IMR-90 (cell line): ENCODE measurements around the gene TIRAP. TPM values are rescaled to one million over a fixed set of nuclear protein-coding genes. Genes with fewer than 3 reads are reported as not detected.

Experiments
- ATAC-seq: fragments of 200-7000 bp; cut with Tn5 transposase; 2 replicates; pipeline ENCODE4 v1.9.1; 2020; ENCODE audit warnings: low read depth, mild to moderate bottlenecking, moderate library complexity
- BruUV-seq: library from RNA; stranded (reverse); fragments of 400-500 nt; replicated peaks from 2 replicates; lab custom pipeline; 2021; lab: Mats Ljungman, UMichigan
- CTCF ChIA-PET: fragments of 300-600 bp; formaldehyde crosslinking; extraction: SDS; loops from one replicate; lab custom pipeline; 2021; ENCODE audit warnings: antibody characterized with exemption; lab: Yijun Ruan, JAX
- POLR2A ChIA-PET: fragments of 300-600 bp; sonication (Branson Sonifier 250); formaldehyde crosslinking; loops from one replicate; lab custom pipeline; 2022; ENCODE audit warnings: antibody characterized with exemption; ENCODE audit not compliant: unreplicated experiment; lab: Charles Lee
- DNase-seq: peaks from one replicate; pipeline ENCODE4 v3.0.0; 2013
- H2AFZ ChIP-seq: replicated peaks from 2 replicates; pipeline ENCODE3; 2013; ENCODE audit warnings: low read length, mild to moderate bottlenecking; ENCODE audit not compliant: poor library complexity
- H2AK5ac ChIP-seq: 2 replicates; pipeline ENCODE4 v1.6.1; 2013; ENCODE audit warnings: low read depth, low read length, inconsistent platforms
- H2AK9ac ChIP-seq: replicated peaks from 2 replicates; pipeline ENCODE3; 2013; ENCODE audit warnings: mild to moderate bottlenecking, low read depth, low read length, moderate library complexity; ENCODE audit not compliant: poor library complexity
- H2BK120ac ChIP-seq: 2 replicates; pipeline ENCODE4 v1.6.1; 2013; ENCODE audit warnings: low read depth, low read length, inconsistent platforms
- H2BK15ac ChIP-seq: 3 replicates; pipeline ENCODE4 v1.6.1; 2013; ENCODE audit warnings: low read depth, low read length, inconsistent platforms
- H2BK20ac ChIP-seq: 2 replicates; pipeline ENCODE4 v1.6.1; 2013; ENCODE audit warnings: low read depth, mild to moderate bottlenecking, inconsistent platforms, low read length, moderate library complexity
- H2BK5ac ChIP-seq: 2 replicates; pipeline ENCODE4 v1.6.1; 2013; ENCODE audit warnings: mild to moderate bottlenecking, low read depth, low read length, inconsistent platforms; ENCODE audit not compliant: poor library complexity, severe bottlenecking
- H3K14ac ChIP-seq: replicated peaks from 2 replicates; pipeline ENCODE4 v1.6.1; 2013; ENCODE audit warnings: low read depth, low read length, inconsistent platforms
- H3K18ac ChIP-seq: 2 replicates; pipeline ENCODE4 v1.6.1; 2013; ENCODE audit warnings: low read depth, low read length, control low read depth
- H3K23ac ChIP-seq: 2 replicates; pipeline ENCODE4 v1.6.1; 2013; ENCODE audit warnings: low read depth, low read length, inconsistent platforms
- H3K27ac ChIP-seq: 2 replicates; pipeline ENCODE4 v1.5.1; 2013; ENCODE audit warnings: mild to moderate bottlenecking, control low read depth, low read length; ENCODE audit not compliant: insufficient read depth
- H3K27me3 ChIP-seq: 2 replicates; pipeline ENCODE4 v1.6.1; 2013; ENCODE audit warnings: low read length; ENCODE audit not compliant: control insufficient read depth, insufficient read depth
- H3K36me3 ChIP-seq: 2 replicates; pipeline ENCODE4 v1.6.1; 2013; ENCODE audit warnings: low read length, mixed read lengths; ENCODE audit not compliant: control insufficient read depth, insufficient read depth
- H3K4ac ChIP-seq: 2 replicates; pipeline ENCODE4 v1.6.1; 2013; ENCODE audit warnings: low read depth, low read length, inconsistent platforms
- H3K4me1 ChIP-seq: 2 replicates; pipeline ENCODE4 v1.6.1; 2013; ENCODE audit warnings: low read length, mixed read lengths; ENCODE audit not compliant: control insufficient read depth, insufficient read depth
- H3K4me2 ChIP-seq: 2 replicates; pipeline ENCODE4 v1.6.1; 2013; ENCODE audit warnings: low read depth, mild to moderate bottlenecking, control low read depth, low read length, moderate library complexity
- H3K4me3 ChIP-seq: 2 replicates; pipeline ENCODE4 v1.5.1; 2013; ENCODE audit warnings: low read depth, mild to moderate bottlenecking, control low read depth, low read length, moderate library complexity; ENCODE audit not compliant: insufficient read depth
- H3K56ac ChIP-seq: 2 replicates; pipeline ENCODE4 v1.6.1; 2013; ENCODE audit warnings: low read length, inconsistent platforms; ENCODE audit not compliant: insufficient read depth; ENCODE audit errors: extremely low read depth
- H3K79me1 ChIP-seq, 2 experiments: 2 replicates each; pipeline ENCODE4 v1.6.1; 2013; ENCODE audit warnings: low read length in 2 of 2, inconsistent platforms in 1 of 2, low read depth in 1 of 2
- H3K9ac ChIP-seq: 2 replicates; pipeline ENCODE4 v1.6.1; 2013; ENCODE audit warnings: low read depth, low read length, control low read depth
- H3K9me1 ChIP-seq: 2 replicates; pipeline ENCODE4 v1.6.1; 2013; ENCODE audit warnings: low read length, inconsistent platforms; ENCODE audit not compliant: insufficient read depth
- H3K9me3 ChIP-seq: 2 replicates; pipeline ENCODE4 v1.6.1; 2013; ENCODE audit warnings: low read length; ENCODE audit not compliant: control insufficient read depth, insufficient read depth
- H4K20me1 ChIP-seq: 2 replicates; pipeline ENCODE4 v1.6.1; 2013; ENCODE audit warnings: low read length, inconsistent platforms; ENCODE audit not compliant: insufficient read depth
- H4K5ac ChIP-seq: 2 replicates; pipeline ENCODE4 v1.6.1; 2013; ENCODE audit warnings: mild to moderate bottlenecking, low read depth, low read length, control low read depth
- H4K8ac ChIP-seq, 2 experiments: 2 replicates each; pipeline ENCODE4 v1.6.1; 2013; ENCODE audit warnings: low read depth in 2 of 2, low read length in 2 of 2, control low read depth in 1 of 2, inconsistent platforms in 1 of 2
- H4K91ac ChIP-seq: 2 replicates; pipeline ENCODE4 v1.6.1; 2013; ENCODE audit warnings: low read depth, low read length, inconsistent platforms; ENCODE audit not compliant: insufficient read depth
- BHLHE40 ChIP-seq: fragments of 150-350 bp; IDR thresholded peaks from 2 replicates; pipeline ENCODE4 v1.6.1; 2016; ENCODE audit warnings: mild to moderate bottlenecking, low read depth, low read length
- CEBPB ChIP-seq: IDR thresholded peaks from 2 replicates; pipeline ENCODE4 v1.6.1; 2012; ENCODE audit warnings: low read depth, low read length, improper control_type of control experiment
- CHD1 ChIP-seq: IDR thresholded peaks from 2 replicates; pipeline ENCODE4 v1.6.1; 2012; ENCODE audit warnings: low read depth, low read length, improper control_type of control experiment
- CTCF ChIP-seq: conservative IDR thresholded peaks from 2 replicates; pipeline ENCODE4 v1.5.1; 2012; ENCODE audit warnings: mild to moderate bottlenecking, low read depth, low read length, improper control_type of control experiment
- ELK1 ChIP-seq: fragments of 150-350 bp; IDR thresholded peaks from 2 replicates; pipeline ENCODE4 v1.6.1; 2016; ENCODE audit warnings: low read depth, mild to moderate bottlenecking, low read length, moderate library complexity, borderline replicate concordance
- FOS ChIP-seq: fragments of 150-350 bp; IDR thresholded peaks from 2 replicates; pipeline ENCODE4 v1.6.1; 2016; ENCODE audit warnings: low read depth, low read length
- MAFK ChIP-seq: IDR thresholded peaks from 2 replicates; pipeline ENCODE4 v1.6.1; 2012; ENCODE audit warnings: low read depth, low read length, improper control_type of control experiment
- MAZ ChIP-seq: IDR thresholded peaks from 2 replicates; pipeline ENCODE4 v1.6.1; 2012; ENCODE audit warnings: low read depth, mild to moderate bottlenecking, low read length, improper control_type of control experiment, moderate library complexity, borderline replicate concordance
- MXI1 ChIP-seq: IDR thresholded peaks from 2 replicates; pipeline ENCODE4 v1.6.1; 2012; ENCODE audit warnings: low read depth, mild to moderate bottlenecking, low read length, moderate library complexity, borderline replicate concordance
- NFE2L2 ChIP-seq: fragments of 150-350 bp; IDR thresholded peaks from 2 replicates; pipeline ENCODE4 v1.6.1; 2016; ENCODE audit warnings: low read depth, mild to moderate bottlenecking, low read length
- POLR2A ChIP-seq: IDR thresholded peaks from 2 replicates; pipeline ENCODE4 v1.6.1; 2012; ENCODE audit warnings: mild to moderate bottlenecking, low read depth, low read length
- RAD21 ChIP-seq: IDR thresholded peaks from 2 replicates; pipeline ENCODE4 v1.6.1; 2012; ENCODE audit warnings: low read length, improper control_type of control experiment
- RCOR1 ChIP-seq: IDR thresholded peaks from 2 replicates; pipeline ENCODE4 v1.6.1; 2012; ENCODE audit warnings: mild to moderate bottlenecking, low read length, improper control_type of control experiment; ENCODE audit not compliant: insufficient replicate concordance
- RFX5 ChIP-seq: IDR thresholded peaks from 2 replicates; pipeline ENCODE4 v1.8.0; 2012; ENCODE audit warnings: low read depth, mild to moderate bottlenecking, low read length, moderate library complexity
- SMC3 ChIP-seq: fragments of 150-350 bp; IDR thresholded peaks from 2 replicates; pipeline ENCODE4 v1.6.1; 2016; ENCODE audit warnings: low read depth, mild to moderate bottlenecking, antibody characterized with exemption, low read length, moderate library complexity
- USF2 ChIP-seq: fragments of 150-350 bp; IDR thresholded peaks from 2 replicates; pipeline ENCODE4 v1.6.1; 2017; ENCODE audit warnings: mild to moderate bottlenecking, antibody characterized with exemption, low read length, low read depth
- WGBS, 2 experiments: methylation state at CpG; one replicate each; pipeline versions ENCODE4 v1.1.5 to v1.1.7; 2013; ENCODE audit warnings: missing lambda C conversion rate in 2 of 2; ENCODE audit not compliant: insufficient read length in 1 of 2; ENCODE audit errors: extremely low coverage in 2 of 2; 5-methylcytosine and 5-hydroxymethylcytosine counted together
- dilution Hi-C: fragments of 300-500 bp; cut with HindIII; formaldehyde crosslinking; loops from one replicate; pipeline ENCODE4 v1.14.3; 2018; ENCODE audit warnings: low sequenced_read_pairs; ENCODE audit not compliant: unreplicated experiment
- in situ Hi-C: fragments of 300-500 bp; cut with MboI; formaldehyde crosslinking; loops from 3 replicates; pipeline ENCODE4 v1.14.3; 2019; ENCODE audit warnings: low sequenced_read_pairs, inconsistent platforms, mixed read lengths
- intact Hi-C: fragments of 100-400 bp; cut with micrococcal nuclease; formaldehyde crosslinking; loops from 2 replicates; pipeline ENCODE4 v1.10.0; 2022
- polyA plus RNA-seq, 3 experiments: library from polyadenylated mRNA; depleted of rRNA; stranded (reverse); fragments of >200 nt; gene quantifications; 2 replicates each; pipeline ENCODE4 v1.2.3, GENCODE V29; 2012; ENCODE audit warnings: low replicate concordance in 1 of 3
- total RNA-seq: library from RNA; depleted of rRNA; stranded (reverse); fragments of >200 nt; gene quantifications from 2 replicates; pipeline ENCODE4 v1.2.3, GENCODE V29; 2012

TIRAP gene
- total and polyA plus RNA-seq, 2 of the 4 experiments (the other 2 are of a cell fraction) = 3.0 to 7.4 TPM

- Histone ChIP-seq H2BK5ac (no peak overlapping the region), H3K27me3 (no peaks in the 10 kb centered on the region), H4K5ac (no peak overlapping the region), H3K23ac (no peak overlapping the region), H4K91ac (no peak overlapping the region), H4K20me1 (peaks cover 7% of the 10 kb centered on the region), H3K4me1 (peaks cover 3% of the 10 kb centered on the region), H4K8ac (no peak overlapping the region), H3K79me1 (peaks cover 0 to 13% of the 10 kb centered on the region in 2 experiments; a peak in 3 of 4 replicates), H2AFZ (no peak overlapping the region), H2BK120ac (no peak overlapping the region), H3K9me1 (peaks cover 14% of the 10 kb centered on the region), H3K18ac (no peak overlapping the region), H2AK5ac (no peak overlapping the region), H3K56ac (no peak overlapping the region), H3K4me2 (no peak overlapping the region), H3K36me3 (peaks cover 15% of the 10 kb centered on the region), H2BK15ac (no peak overlapping the region), H3K9me3 (no peaks in the 10 kb centered on the region), H3K27ac (no peak overlapping the region), H3K9ac (no peak overlapping the region), H3K14ac (no peak overlapping the region), H2BK20ac (no peak overlapping the region), H3K4me3 (no peak overlapping the region), H2AK9ac (no peak overlapping the region), H3K4ac (no peak overlapping the region)
- in situ Hi-C loops = no loop called here
- ChIA-PET POLR2A (no interaction called here), CTCF (no interaction called here)
- dilution Hi-C loops = no loop called here
- ATAC-seq (no peak), DNase-seq (no peak)
- TF ChIP-seq POLR2A (no peak), CEBPB (no peak), RAD21 (no peak), USF2 (no peak), FOS (no peak), CHD1 (no peak), ELK1 (no peak), NFE2L2 (no peak), MAFK (no peak), RCOR1 (no peak), BHLHE40 (no peak), MAZ (no peak), CTCF (no peak), MXI1 (no peak), SMC3 (no peak), RFX5 (no peak)
- intact Hi-C loops = loop anchor here (5.0 kb wide), 1 partner anchor 43 kb away; the partner anchor contains the start of genes FAM118B and RPUSD4
- no CpG with 5 or more reads among the region's 1 CpG for WGBS, 2 experiments
- BruUV-seq = no TSS peak
Measured at GRCh38 chr11:126254819-126255218, 28.1 kb upstream of the TIRAP start.
